ENCODE results near the gene LDHB. TPM values are rescaled to one million over a fixed set of nuclear protein-coding genes. Genes with fewer than 3 reads are reported as not detected.

LDHB gene
- total RNA-seq, 1 experiment from 2014 or later: 1,343 TPM

GRCh38 chr12:21659383-21659782 lies 1.7 kb upstream of the LDHB start:
- Histone ChIP-seq H2AFZ (ENCODE audit: low read length) (no peak overlapping the region), H3K14ac (ENCODE audit: insufficient read depth, low read length) (no peak overlapping the region), H2BK15ac (ENCODE audit: low read depth, low read length) (no peak overlapping the region), H3K18ac (ENCODE audit: insufficient read length, low read depth, low read length) (no peak overlapping the region), H3K4me2 (ENCODE audit: insufficient read depth, insufficient read length, low read length) (no peak overlapping the region), H3K79me2 (ENCODE audit: insufficient read depth, low read length) (peaks cover 18% of the 10 kb centered on the region; the same call in 1 of the 2 replicates), H2BK20ac (ENCODE audit: low read depth, low read length, poor library complexity, severe bottlenecking) (no peak overlapping the region), H3K79me1 (ENCODE audit: insufficient read depth, low read depth, low read length, poor library complexity, severe bottlenecking) (no peaks in the 10 kb centered on the region), H2BK120ac (ENCODE audit: low read depth, low read length, poor library complexity, severe bottlenecking) (no peak overlapping the region), H3K9me3 (ENCODE audit: control insufficient read depth, low read depth, low read length) (no peaks in the 10 kb centered on the region), H2BK5ac (ENCODE audit: insufficient read length, low read length) (no peak overlapping the region), H3K23ac (ENCODE audit: insufficient read length, low read depth, low read length) (no peak overlapping the region), H3K9ac (ENCODE audit: extremely low read depth, insufficient read length, low read length) (no peak overlapping the region), H3K23me2 (ENCODE audit: insufficient read length, low read depth, low read length, poor library complexity, severe bottlenecking) (peaks cover 8% of the 10 kb centered on the region), H3T11ph (ENCODE audit: low read length) (no peak overlapping the region), H2AK5ac (ENCODE audit: insufficient read length, low read length) (no peak overlapping the region), H4K91ac (ENCODE audit: insufficient read length, low read depth, low read length) (no peak overlapping the region), H3K4me1 (ENCODE audit: insufficient read depth, low read length) (no peaks in the 10 kb centered on the region), H3K27me3 (ENCODE audit: insufficient read depth, low read length) (no peaks in the 10 kb centered on the region), H3K27ac (ENCODE audit: insufficient read length, low read depth, low read length) (no peak overlapping the region), H2BK12ac (ENCODE audit: insufficient read length, low read depth, low read length) (no peak overlapping the region), H3K4ac (ENCODE audit: low read depth, low read length) (no peak overlapping the region), H4K20me1 (ENCODE audit: control insufficient read depth, insufficient read depth, insufficient read length) (no peaks in the 10 kb centered on the region), H4K8ac (replicated peaks; ENCODE audit: insufficient read length, low read depth, low read length) (no peak overlapping the region), H3K56ac (ENCODE audit: insufficient read length, low read depth, low read length) (no peak overlapping the region), H4K5ac (ENCODE audit: insufficient read length, low read depth, low read length) (no peak overlapping the region)
- Mint-ChIP-seq H3K36me3 (ENCODE audit: insufficient read depth in 1 of 3, low read depth in 3 of 3) (peaks cover 19 to 33% (median 22%) of the 10 kb centered on the region in 3 experiments), H3K9me3 (peaks cover 0 to 2% of the 10 kb centered on the region in 2 experiments; a peak in 1 of 5 replicates), H3K27ac (no peak overlapping the region), H3K4me3 (no peak overlapping the region), H3K27me3 (ENCODE audit: low read depth) (peaks cover 5% of the 10 kb centered on the region), H3K4me1 (peaks cover 16 to 23% of the 10 kb centered on the region in 2 experiments)
- WGBS (ENCODE audit: extremely low coverage, insufficient read length, low lambda C conversion rate): no CpG with 5 or more reads among the region's 1 CpG
- TF ChIP-seq CTCF (conservative IDR thresholded peaks at IDR 0.05): peak; percentile 50
- DNase-seq: no peak

Measured in H9 (cell line).